ENCODE data around the gene TC2N. TPM values are rescaled to one million over a fixed set of nuclear protein-coding genes. Genes with fewer than 3 reads are reported as not detected.

Gene TC2N
- total and polyA plus RNA-seq, 2 experiments from 2014 or later: 22.0 to 77.2 TPM

- Histone ChIP-seq H3K9me3 (ENCODE audit: low read depth) (no peaks in the 10 kb centered on the region), H4K20me1 (ENCODE audit: insufficient read depth, poor library complexity, severe bottlenecking) (no peaks in the 10 kb centered on the region), H3K4me3 (peak overlapping the region; percentile 14), H3K27me3 (no peaks in the 10 kb centered on the region), H3K9me2 (replicated peaks; ENCODE audit: insufficient read depth) (no peaks in the 10 kb centered on the region), H2AFZ (no peak overlapping the region), H3K4me2 (peak overlapping the region; percentile 75), H3K79me2 (peaks cover 62% of the 10 kb centered on the region), H3K36me3 (replicated peaks; ENCODE audit: insufficient read depth, low read depth) (no peaks in the 10 kb centered on the region), H3K27ac (no peak overlapping the region), H3K4me1 (ENCODE audit: insufficient read depth) (peaks cover 11% of the 10 kb centered on the region)
- 63% methylated on average over 2 of the region's 2 CpGs for WGBS (ENCODE audit: low lambda C conversion rate, missing lambda C conversion rate)
- DNase-seq (ENCODE audit: low spot score): no peak
- TF ChIP-seq EZH2 (IDR thresholded peaks at IDR 0.05; ENCODE audit: borderline replicate concordance): no peak
Observed at GRCh38 chr14:91834571-91834970, 32.8 kb downstream of the TC2N start.

DNA sequence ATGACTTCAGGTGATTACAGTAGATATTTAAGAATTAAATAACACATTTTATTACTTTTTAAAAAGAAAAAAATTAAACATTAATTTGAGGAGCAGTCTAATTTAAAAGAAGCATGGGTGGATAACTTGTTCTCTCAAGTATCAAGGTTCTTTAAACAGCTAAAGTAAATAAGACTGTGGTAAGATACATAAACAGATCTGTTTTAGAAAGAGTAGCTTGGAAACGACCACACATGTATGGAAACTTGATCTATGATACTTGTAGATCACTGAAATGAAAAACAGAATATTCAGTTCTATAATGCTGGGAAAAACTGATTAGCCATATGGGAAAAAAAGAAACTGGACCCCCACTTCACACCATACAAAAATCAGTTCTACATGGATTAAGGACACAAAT is 36.0 kb downstream of the TC2N start:
- Histone ChIP-seq H2AFZ (no peak overlapping the region), H3K9me3 (ENCODE audit: low read depth) (no peaks in the 10 kb centered on the region), H3K27me3 (no peaks in the 10 kb centered on the region), H3K9me2 (replicated peaks; ENCODE audit: insufficient read depth) (no peaks in the 10 kb centered on the region), H3K36me3 (replicated peaks; ENCODE audit: insufficient read depth, low read depth) (no peaks in the 10 kb centered on the region), H3K4me3 (no peak overlapping the region), H3K4me2 (peak overlapping the region; percentile 59), H3K79me2 (peaks cover 88% of the 10 kb centered on the region), H3K4me1 (ENCODE audit: insufficient read depth) (no peaks in the 10 kb centered on the region), H3K27ac (no peak overlapping the region), H4K20me1 (ENCODE audit: insufficient read depth, poor library complexity, severe bottlenecking) (no peaks in the 10 kb centered on the region)
- no peak for DNase-seq (ENCODE audit: low spot score)
- no peak for TF ChIP-seq EZH2 (IDR thresholded peaks at IDR 0.05; ENCODE audit: borderline replicate concordance)
- no peak for TF ChIP-seq EZH2phosphoT487 (IDR thresholded peaks at IDR 0.05; ENCODE audit: low read depth, severe bottlenecking, unreplicated experiment)
- no peak for TF ChIP-seq CTCF (IDR thresholded peaks at IDR 0.05; ENCODE audit: poor library complexity)
- WGBS (ENCODE audit: low lambda C conversion rate, missing lambda C conversion rate): 19% methylated on average over 1 of the region's 1 CpG

- Histone ChIP-seq H3K79me2 (peaks cover 90% of the 10 kb centered on the region), H3K27me3 (no peaks in the 10 kb centered on the region), H2AFZ (no peak overlapping the region), H3K4me2 (peak overlapping the region; percentile 59), H4K20me1 (ENCODE audit: insufficient read depth, poor library complexity, severe bottlenecking) (no peaks in the 10 kb centered on the region), H3K36me3 (replicated peaks; ENCODE audit: insufficient read depth, low read depth) (no peaks in the 10 kb centered on the region), H3K9me2 (replicated peaks; ENCODE audit: insufficient read depth) (no peaks in the 10 kb centered on the region), H3K27ac (no peak overlapping the region), H3K9me3 (ENCODE audit: low read depth) (no peaks in the 10 kb centered on the region), H3K4me3 (no peak overlapping the region), H3K4me1 (ENCODE audit: insufficient read depth) (no peaks in the 10 kb centered on the region)
- TF ChIP-seq EZH2 (IDR thresholded peaks at IDR 0.05; ENCODE audit: borderline replicate concordance) (no peak), EZH2phosphoT487 (IDR thresholded peaks at IDR 0.05; ENCODE audit: low read depth, severe bottlenecking, unreplicated experiment) (no peak), CTCF (IDR thresholded peaks at IDR 0.05; ENCODE audit: poor library complexity) (no peak)
- 42% methylated on average over 3 of the region's 3 CpGs for WGBS (ENCODE audit: low lambda C conversion rate, missing lambda C conversion rate)
- DNase-seq (ENCODE audit: low spot score): peak; percentile 9
Observed at GRCh38 chr14:91830777-91831176, 36.6 kb downstream of the TC2N start.

DNA sequence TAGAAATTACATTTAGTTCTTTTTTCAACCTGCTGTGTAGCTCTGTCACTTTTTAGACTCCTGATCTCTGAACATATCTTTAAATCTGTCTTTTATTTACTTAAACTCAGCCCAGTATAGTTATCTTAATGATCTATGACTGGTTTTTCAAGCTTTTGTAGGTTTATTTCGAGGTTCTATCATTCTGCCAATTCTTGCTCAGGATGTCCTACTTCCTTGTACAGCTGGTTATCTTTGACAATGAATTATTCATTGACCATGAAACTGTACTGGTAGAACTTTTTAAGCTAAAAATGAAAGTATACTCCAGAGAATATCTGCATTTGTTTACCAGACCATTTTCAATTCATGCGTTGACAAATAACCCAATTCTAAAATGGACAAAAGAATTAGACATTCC is 37.8 kb downstream of the TC2N start:
- Histone ChIP-seq H3K4me2 (peak overlapping the region; percentile 59), H3K79me2 (peaks cover 89% of the 10 kb centered on the region), H3K27ac (peak overlapping the region; percentile 59), H3K27me3 (no peaks in the 10 kb centered on the region), H4K20me1 (ENCODE audit: insufficient read depth, poor library complexity, severe bottlenecking) (no peaks in the 10 kb centered on the region), H3K4me1 (ENCODE audit: insufficient read depth) (no peaks in the 10 kb centered on the region), H2AFZ (no peak overlapping the region), H3K9me3 (ENCODE audit: low read depth) (no peaks in the 10 kb centered on the region), H3K4me3 (no peak overlapping the region), H3K9me2 (replicated peaks; ENCODE audit: insufficient read depth) (no peaks in the 10 kb centered on the region), H3K36me3 (replicated peaks; ENCODE audit: insufficient read depth, low read depth) (no peaks in the 10 kb centered on the region)
- TF ChIP-seq CTCF (IDR thresholded peaks at IDR 0.05; ENCODE audit: poor library complexity): no peak
- TF ChIP-seq EZH2phosphoT487 (IDR thresholded peaks at IDR 0.05; ENCODE audit: low read depth, severe bottlenecking, unreplicated experiment): no peak
- no peak for TF ChIP-seq EZH2 (IDR thresholded peaks at IDR 0.05; ENCODE audit: borderline replicate concordance)
- no peak for DNase-seq (ENCODE audit: low spot score)
- WGBS (ENCODE audit: low lambda C conversion rate, missing lambda C conversion rate): 51% methylated on average over 2 of the region's 2 CpGs
